GM12865 (cell line): Measurements from ENCODE around the gene ROM1.
A peak's percentile ranks its signal among the peaks of the same experiment; 100 is the strongest.
"Not testable (repeated sequence)": the region's sequence is repeated elsewhere in the genome, so short reads cannot be mapped to it uniquely, and the experiment has no call there.

Source experiments
- DNase-seq: peaks from one replicate; pipeline ENCODE4 v3.0.0; 2010; ENCODE audit warnings: low read depth
- H3K4me3 ChIP-seq: 2 replicates; pipeline ENCODE4 v1.5.1; 2011; ENCODE audit warnings: mild to moderate bottlenecking, low read depth, low read length, control low read depth
- TF ChIP-seq, protein P1 (sequence below): IDR thresholded peaks from 2 replicates; pipeline ENCODE4 v1.5.1; 2011; ENCODE audit warnings: low read length, control low read depth, low read depth, inconsistent platforms; ENCODE audit not compliant: insufficient read depth; ENCODE audit errors: missing control alignments

ROM1 gene

DNA sequence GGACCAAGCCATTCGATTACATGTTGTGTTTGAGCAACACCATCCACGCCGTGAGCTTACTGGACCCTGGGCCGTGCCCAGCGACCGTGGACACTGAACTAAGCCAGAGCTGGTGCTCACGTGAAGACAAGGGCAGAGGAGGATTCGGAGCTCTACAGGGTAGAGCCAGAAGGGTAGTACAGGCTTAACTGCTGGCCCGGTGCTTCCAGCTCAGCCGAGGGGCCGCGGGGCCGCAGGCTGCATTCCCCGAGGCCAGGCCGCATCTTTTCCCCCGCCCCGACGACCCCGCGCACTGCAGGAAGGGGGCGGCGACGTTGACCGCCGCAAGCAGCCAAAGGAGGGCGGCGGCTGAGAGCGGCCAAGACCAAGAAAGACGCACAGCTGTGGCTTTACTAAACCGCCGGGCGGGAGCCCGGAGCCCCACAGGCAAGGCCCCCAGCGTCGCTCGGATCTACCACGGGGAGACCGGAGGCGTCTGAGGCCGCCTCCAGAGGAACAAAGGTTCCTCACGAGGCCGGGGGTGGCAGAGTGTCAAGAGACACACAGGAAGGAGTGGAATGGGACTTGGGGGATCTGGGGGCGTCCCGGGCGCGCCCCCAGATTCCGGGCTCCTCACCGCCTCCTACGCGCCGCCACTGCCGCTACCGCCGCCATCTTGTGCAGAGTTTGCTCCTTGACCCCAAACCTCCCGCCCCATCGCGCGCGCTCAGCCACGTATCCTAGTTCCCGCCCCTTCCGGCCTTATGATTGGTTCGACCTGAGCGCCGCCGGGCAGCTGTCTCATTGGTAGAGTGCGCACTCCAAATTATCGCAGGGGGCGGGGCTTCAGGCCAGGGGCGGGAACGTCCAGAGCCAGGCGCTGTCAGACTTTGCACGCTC lies 33.1 kb downstream of the ROM1 start, which contains the start of gene GANAB:
Gene GANAB, minus strand, starts transcription at position 668 of the 879 bp plus-strand sequence. Its CDS starts 14 bp downstream, at position 654.
- peak; percentile 98 for DNase-seq
- TF ChIP-seq, protein P1, sequence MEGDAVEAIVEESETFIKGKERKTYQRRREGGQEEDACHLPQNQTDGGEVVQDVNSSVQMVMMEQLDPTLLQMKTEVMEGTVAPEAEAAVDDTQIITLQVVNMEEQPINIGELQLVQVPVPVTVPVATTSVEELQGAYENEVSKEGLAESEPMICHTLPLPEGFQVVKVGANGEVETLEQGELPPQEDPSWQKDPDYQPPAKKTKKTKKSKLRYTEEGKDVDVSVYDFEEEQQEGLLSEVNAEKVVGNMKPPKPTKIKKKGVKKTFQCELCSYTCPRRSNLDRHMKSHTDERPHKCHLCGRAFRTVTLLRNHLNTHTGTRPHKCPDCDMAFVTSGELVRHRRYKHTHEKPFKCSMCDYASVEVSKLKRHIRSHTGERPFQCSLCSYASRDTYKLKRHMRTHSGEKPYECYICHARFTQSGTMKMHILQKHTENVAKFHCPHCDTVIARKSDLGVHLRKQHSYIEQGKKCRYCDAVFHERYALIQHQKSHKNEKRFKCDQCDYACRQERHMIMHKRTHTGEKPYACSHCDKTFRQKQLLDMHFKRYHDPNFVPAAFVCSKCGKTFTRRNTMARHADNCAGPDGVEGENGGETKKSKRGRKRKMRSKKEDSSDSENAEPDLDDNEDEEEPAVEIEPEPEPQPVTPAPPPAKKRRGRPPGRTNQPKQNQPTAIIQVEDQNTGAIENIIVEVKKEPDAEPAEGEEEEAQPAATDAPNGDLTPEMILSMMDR = no peak
- peak within 1 kb of the TSS; percentile 98 for H3K4me3 ChIP-seq

DNA sequence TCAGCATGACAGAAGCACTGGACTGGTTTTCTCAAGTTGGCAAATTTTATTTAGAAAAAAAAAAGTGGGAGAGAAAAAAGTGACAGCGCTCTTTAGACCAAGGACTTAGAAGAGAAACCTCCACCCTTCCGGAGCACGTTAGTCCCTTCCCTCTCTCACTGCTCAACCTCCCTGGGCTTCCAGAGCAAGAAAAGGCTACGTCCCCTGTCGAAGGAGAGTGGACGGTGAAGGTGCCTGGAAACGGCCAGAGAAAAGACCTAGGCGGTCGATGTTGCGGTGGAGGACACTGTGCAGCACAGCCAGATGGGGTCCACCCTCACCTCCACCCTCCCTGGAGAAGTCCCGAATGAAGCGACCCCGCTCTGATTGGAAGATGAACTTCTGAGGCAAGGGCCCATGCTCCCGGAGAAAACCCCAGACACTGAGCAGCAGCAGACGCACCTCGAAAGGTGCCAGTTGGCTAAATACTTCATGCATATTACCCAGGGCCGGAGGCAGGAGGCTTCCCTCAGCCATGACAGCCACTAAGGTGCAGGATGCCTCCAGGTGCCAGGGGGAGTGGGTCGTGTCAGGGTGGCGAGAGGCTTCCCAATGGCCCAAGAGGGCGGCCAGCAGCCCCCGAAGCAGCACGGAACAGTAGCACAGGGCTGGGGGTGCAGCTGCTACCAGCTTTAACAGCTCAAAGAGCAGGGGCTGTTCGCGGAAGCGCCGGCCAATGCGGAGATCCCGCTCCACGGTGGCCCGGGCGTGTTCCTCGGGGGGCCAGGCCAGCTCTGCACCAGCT lies 34.0 kb downstream of the ROM1 start:
- TF ChIP-seq, protein P1 = no peak
- H3K4me3 ChIP-seq = no peak overlapping the region
- DNase-seq = no peak

DNA sequence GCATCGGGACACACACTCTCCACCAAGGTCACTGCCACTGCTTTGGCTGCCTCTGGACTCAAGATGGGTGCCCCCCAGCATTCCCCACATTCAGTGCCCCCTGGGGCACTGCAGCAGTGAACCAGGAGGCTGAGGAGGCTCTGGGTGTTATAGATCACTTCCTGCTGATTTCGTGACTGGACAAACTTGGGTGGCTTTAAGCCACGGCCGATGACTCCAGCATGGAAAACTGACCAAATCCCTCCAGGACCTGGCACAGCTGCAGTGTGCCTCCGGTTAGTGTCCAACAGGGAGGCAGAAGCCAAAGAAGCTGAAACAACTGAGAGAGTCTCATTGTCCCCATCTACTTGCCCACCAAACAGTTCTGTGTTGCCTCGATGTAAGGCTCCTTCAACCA lies 34.5 kb downstream of the ROM1 start:
- TF ChIP-seq, protein P1 = no peak
- no peak overlapping the region for H3K4me3 ChIP-seq
- DNase-seq = no peak

DNA sequence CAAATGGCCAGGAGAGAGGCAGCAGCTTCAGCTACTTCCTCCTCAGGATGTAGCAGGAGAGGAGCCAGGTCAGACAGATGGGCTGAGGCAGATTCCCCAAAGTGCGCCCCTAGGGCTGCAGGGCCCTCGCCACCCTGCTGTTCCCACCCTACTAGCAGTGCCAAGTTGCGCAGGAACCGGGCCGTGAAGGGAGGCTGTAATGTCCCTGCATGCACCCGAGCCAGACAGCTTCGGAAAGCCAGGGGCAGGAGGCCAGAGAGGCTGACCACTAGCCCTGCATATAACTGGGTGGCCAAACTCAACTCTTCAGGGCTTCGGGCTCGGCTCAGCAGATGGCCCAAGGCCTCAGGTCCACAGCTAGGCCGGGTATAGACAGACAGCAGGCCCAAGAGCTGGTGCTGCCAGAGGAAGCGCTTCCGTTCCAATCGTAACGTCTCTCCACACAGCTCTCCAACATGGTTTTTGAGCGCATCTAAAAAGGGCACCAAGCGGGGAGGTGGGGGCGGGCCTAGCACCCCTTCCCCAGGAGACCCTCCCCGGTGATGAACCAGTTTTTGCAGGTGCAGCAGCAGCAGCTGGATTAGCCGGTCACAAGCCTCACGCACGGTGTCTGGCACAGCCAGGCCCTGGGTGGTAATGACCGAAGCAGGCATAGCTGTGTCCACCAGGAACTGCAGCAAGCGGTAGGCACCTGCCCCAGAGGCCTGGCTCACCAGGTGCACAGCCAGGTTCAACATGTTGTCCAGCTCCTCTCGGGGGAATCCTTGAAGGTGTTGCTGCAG lies 35.3 kb downstream of the ROM1 start:
- H3K4me3 ChIP-seq = no peak overlapping the region
- DNase-seq = no peak
- TF ChIP-seq, protein P1 = no peak

DNA sequence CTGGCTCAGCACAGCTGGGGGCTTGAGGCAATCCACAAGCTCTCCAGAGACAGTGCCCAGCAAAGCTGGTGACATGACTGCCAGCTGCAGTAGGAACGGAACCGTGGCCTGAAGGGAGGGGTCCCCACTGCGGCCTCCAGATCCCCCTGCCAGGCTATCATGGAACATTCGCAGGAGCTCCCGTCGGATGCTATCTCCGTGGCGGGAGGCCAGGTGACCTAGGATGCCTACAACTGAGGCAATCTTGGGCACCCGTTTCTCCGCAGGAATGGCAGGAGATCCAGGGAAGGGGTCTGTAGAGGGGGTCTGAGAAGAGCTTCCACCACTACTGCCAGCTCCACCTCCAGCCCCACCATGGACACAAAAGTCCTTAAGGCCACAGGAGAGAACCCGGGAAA lies 35.9 kb downstream of the ROM1 start:
- no peak overlapping the region for H3K4me3 ChIP-seq
- DNase-seq = no peak
- TF ChIP-seq, protein P1 = no peak

DNA sequence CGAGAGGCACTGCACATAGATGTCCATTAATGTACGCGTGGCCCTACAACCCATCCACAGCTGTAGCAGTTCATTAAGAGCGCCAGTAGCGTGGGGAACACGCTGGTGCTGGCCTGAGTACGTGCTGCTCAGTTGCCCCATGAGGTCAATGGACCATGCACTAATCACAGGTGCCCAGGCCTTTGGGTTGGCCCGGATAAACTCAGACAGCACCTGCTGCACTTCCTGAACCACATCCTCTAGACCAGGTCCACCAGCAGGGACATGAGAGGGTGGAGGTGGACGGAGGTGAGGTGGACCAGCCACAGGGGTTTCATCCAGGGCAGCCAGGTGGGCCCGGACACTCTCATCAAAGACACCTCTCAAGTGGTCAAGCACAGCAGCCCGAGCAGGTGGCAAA lies 36.4 kb downstream of the ROM1 start:
- no peak for DNase-seq
- TF ChIP-seq, protein P1 = no peak
- H3K4me3 ChIP-seq = no peak overlapping the region

DNA sequence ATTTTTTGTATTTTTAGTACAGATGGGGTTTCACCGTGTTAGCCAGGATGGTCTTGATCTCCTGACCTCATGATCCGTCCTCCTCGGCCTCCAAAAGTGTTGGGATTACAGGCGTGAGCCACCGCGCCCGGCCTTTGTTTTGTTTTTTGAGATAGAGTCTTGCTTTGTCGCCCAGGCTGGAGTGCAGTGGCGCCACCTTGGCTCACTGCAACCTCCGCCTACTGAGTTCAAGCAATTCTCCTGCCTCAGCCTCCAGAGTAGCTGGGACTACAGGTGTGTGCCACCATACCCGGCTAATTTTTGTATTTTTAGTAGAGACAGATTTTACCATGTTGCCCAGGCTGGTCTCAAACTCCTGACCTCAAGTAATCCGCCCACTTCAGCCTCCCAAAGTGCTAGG lies 37.2 kb downstream of the ROM1 start:
- H3K4me3 ChIP-seq, DNase-seq: not testable (repeated sequence)
